Smooth muscle cell of the pulmonary artery (primary cell): ENCODE measurements around the gene CSNK1A1. TPM values are rescaled to one million over a fixed set of nuclear protein-coding genes. Genes with fewer than 3 reads are reported as not detected.

Experiments used
- total RNA-seq: library from RNA; depleted of rRNA; stranded (reverse); fragments of >200 nt; gene quantifications from 2 replicates; pipeline ENCODE4 v1.2.3, GENCODE V29; 2014

Gene CSNK1A1
- 345 and 421 TPM in 2 replicates for total RNA-seq

DNA sequence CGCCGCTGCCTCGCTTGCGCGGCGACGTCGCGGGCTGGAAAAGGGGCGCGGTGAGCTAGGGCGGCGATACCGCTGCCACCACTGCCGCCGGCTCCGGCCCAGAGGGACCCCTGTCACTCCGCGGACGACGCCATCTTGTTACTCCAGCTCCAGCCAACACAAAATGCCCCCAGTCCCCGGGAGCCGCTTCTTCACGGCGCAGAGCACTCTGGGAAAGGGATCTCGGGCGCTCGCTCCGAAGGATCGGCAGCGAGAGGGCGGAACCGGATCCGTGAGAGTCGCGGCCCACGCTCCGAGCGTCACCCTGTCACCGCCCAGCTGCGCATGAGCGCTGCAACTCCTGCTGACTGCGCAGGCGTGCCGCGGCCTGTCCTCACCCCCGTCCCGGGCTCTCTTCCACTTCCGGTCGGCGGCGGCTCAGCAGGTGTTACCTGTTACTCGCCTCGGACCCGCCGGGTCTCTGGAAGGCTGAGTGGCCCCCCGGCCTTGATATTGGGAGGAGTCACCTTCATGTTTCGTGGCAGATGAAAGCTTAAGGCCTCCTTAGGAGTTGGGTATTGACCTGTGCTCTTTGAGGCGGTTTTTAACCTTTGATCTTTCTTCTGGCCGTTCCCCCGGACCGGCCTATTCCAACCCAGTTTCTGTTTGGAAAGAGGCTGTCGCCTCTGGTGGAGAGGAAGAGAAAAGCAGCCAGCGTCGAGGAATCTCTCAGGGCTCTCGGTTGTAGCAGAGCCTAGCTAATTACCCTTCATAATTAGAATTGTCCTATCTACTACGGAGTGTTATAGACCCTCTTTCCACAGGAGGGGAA lies at the start of gene CSNK1A1:
CSNK1A1 (minus strand) TSS at position 213 of the 811 bp plus-strand sequence. CDS start 475 bp downstream, outside the sequence.

GRCh38 chr5:149581192-149581861 lies 30.1 kb upstream of the CSNK1A1 start, which contains the start of gene ARHGEF37:
Gene ARHGEF37, plus strand, starts transcription at chr5:149581498. Its CDS starts 16,272 bp downstream, at chr5:149597770.

Other genes with a start within 250 kb of the CSNK1A1 start
- gene GRPEL2, start 205.9 kb downstream of the CSNK1A1 start, total RNA-seq = 11.4 and 17.9 TPM in 2 replicates
- 14.2 and 18.0 TPM in 2 replicates for gene PCYOX1L, start 193.4 kb downstream of the CSNK1A1 start, total RNA-seq
- gene IL17B, start 172.1 kb downstream of the CSNK1A1 start, total RNA-seq = 0.26 TPM in 1 of 2 replicates, not detected in the other
- 3.6 and 7.1 TPM in 2 replicates for gene ARHGEF37, start 30.1 kb upstream of the CSNK1A1 start, total RNA-seq
- 0.39 and 0.63 TPM in 2 replicates for gene PPARGC1B, start 178.9 kb upstream of the CSNK1A1 start, total RNA-seq